K562 (cell line): ENCODE results near the gene PARP9. TPM values are rescaled to one million over a fixed set of nuclear protein-coding genes. Genes with fewer than 3 reads are reported as not detected.

ENCODE experiments used
- ATAC-seq: fragments of 200-7000 bp; cut with Tn5 transposase; 3 replicates; pipeline ENCODE4 v1.9.1; 2020; ENCODE audit warnings: moderate library complexity
- BruUV-seq: library from RNA; stranded (reverse); fragments of 400-500 nt; replicated peaks from 2 replicates; lab custom pipeline; 2021; lab: Mats Ljungman, UMichigan
- CTCF ChIA-PET: fragments of 300-600 bp; formaldehyde crosslinking; extraction: SDS; loops from one replicate; lab custom pipeline; 2021; ENCODE audit warnings: low intra/inter-chr PET ratio; lab: Yijun Ruan, JAX
- POLR2A ChIA-PET: fragments of 300-600, 350-650 bp; sonication (Branson Sonifier 250); formaldehyde crosslinking; extraction: SDS; loops from one replicate; lab custom pipeline; 2021; ENCODE audit warnings: antibody characterized with exemption, inconsistent platforms; lab: Yijun Ruan, JAX
- DNase-seq, 4 experiments: peaks; one replicate each; pipeline versions ENCODE4 v3.0.0 to v3.0.0-alpha.2; 2011 to 2018; ENCODE audit warnings: low spot score in 3 of 4, mixed read lengths in 3 of 4; ENCODE audit errors: extremely low read depth in 1 of 4
- FAIRE-seq: peaks from 2 replicates; lab custom pipeline; 2011; peaks lifted over from hg19 to GRCh38; lab: Jason Lieb, UNC
- H2AFZ ChIP-seq: 2 replicates; pipeline ENCODE4 v1.6.0; 2011; ENCODE audit warnings: low read depth, low read length, control low read depth, inconsistent platforms
- H3K27ac ChIP-seq: fragments of 200-600 bp; 3 replicates; pipeline ENCODE4 v1.8.0; 2011; ENCODE audit warnings: low read depth, mild to moderate bottlenecking, control low read depth, inconsistent platforms, low read length, moderate library complexity, mixed read lengths; ENCODE audit errors: extremely low read depth
- H3K27me3 ChIP-seq, 2 experiments: fragments of 300-600 bp in 1 of 2; 2 replicates in 1 of 2; 3 replicates in 1 of 2; pipeline versions ENCODE4 v1.6.0 to v1.8.0; 2011; ENCODE audit warnings: inconsistent platforms in 2 of 2, low read length in 2 of 2, mild to moderate bottlenecking in 1 of 2, mixed read lengths in 1 of 2, moderate library complexity in 1 of 2; ENCODE audit not compliant: control insufficient read depth in 2 of 2, insufficient read depth in 2 of 2
- H3K36me3 ChIP-seq: fragments of 300-600 bp; 3 replicates; pipeline ENCODE4 v1.8.0; 2011; ENCODE audit warnings: mild to moderate bottlenecking, low read length, inconsistent platforms; ENCODE audit not compliant: control insufficient read depth, insufficient read depth
- H3K4me1 ChIP-seq, 2 experiments: fragments of 200-600 bp in 1 of 2; replicated peaks in 1 of 2; 2 replicates in 1 of 2; 3 replicates in 1 of 2; pipeline versions ENCODE4 v1.5.1 to v1.8.0; 2011; ENCODE audit warnings: inconsistent platforms in 2 of 2, low read length in 2 of 2, mild to moderate bottlenecking in 1 of 2, mixed read lengths in 1 of 2, moderate library complexity in 1 of 2; ENCODE audit not compliant: control insufficient read depth in 2 of 2, insufficient read depth in 2 of 2
- H3K4me2 ChIP-seq: 2 replicates; pipeline ENCODE4 v1.6.1; 2011; ENCODE audit warnings: low read length, control low read depth, inconsistent platforms, mixed read lengths; ENCODE audit not compliant: insufficient read depth
- H3K4me3 ChIP-seq: fragments of 200-600 bp; sonication (generic), shearing (Covaris generic); 2 replicates; pipeline ENCODE4 v1.5.1; 2016; ENCODE audit warnings: control low read depth, inconsistent platforms
- H3K79me2 ChIP-seq: fragments of 200-600 bp; 3 replicates; pipeline ENCODE4 v1.8.0; 2011; ENCODE audit warnings: low read length, inconsistent platforms; ENCODE audit not compliant: control insufficient read depth, insufficient read depth
- H3K9ac ChIP-seq, 2 experiments: 2 replicates each; pipeline versions ENCODE4 v1.6.0 to v1.6.1; 2011; ENCODE audit warnings: low read depth in 2 of 2, low read length in 2 of 2, control low read depth in 1 of 2, inconsistent platforms in 1 of 2, mild to moderate bottlenecking in 1 of 2, mixed read lengths in 1 of 2; ENCODE audit not compliant: insufficient read depth in 1 of 2
- H3K9me1 ChIP-seq: one replicate; pipeline ENCODE4 v1.6.0; 2011; ENCODE audit warnings: inconsistent platforms, mild to moderate bottlenecking, low read length, moderate library complexity; ENCODE audit not compliant: control insufficient read depth, insufficient read depth
- H3K9me3 ChIP-seq: replicated peaks from 2 replicates; pipeline ENCODE4 v1.5.1; 2011; ENCODE audit warnings: low read depth, low read length, inconsistent platforms; ENCODE audit not compliant: control insufficient read depth, insufficient read depth
- H4K20me1 ChIP-seq: replicated peaks from 2 replicates; pipeline ENCODE4 v1.6.1; 2011; ENCODE audit warnings: low read length, inconsistent platforms, mixed read lengths; ENCODE audit not compliant: control insufficient read depth, insufficient read depth
- ARHGAP35 ChIP-seq: fragments of 450-650 bp; IDR thresholded peaks from 2 replicates; pipeline ENCODE4 v1.6.1; 2018; ENCODE audit not compliant: partially characterized antibody
- BHLHE40 ChIP-seq: IDR thresholded peaks from 2 replicates; pipeline ENCODE4 v1.6.1; 2011; ENCODE audit warnings: low read length, improper control_type of control experiment
- HDAC2 ChIP-seq: fragments of 450-650 bp; IDR thresholded peaks from 2 replicates; pipeline ENCODE4 v1.6.1; 2016; ENCODE audit warnings: mild to moderate bottlenecking
- SAP30 ChIP-seq: fragments of 200-600 bp; sonication (generic); IDR thresholded peaks from 2 replicates; pipeline ENCODE4 v1.6.1; 2012; ENCODE audit warnings: borderline replicate concordance, low read depth, mild to moderate bottlenecking, moderate library complexity, low read length, control low read depth, inconsistent platforms; ENCODE audit not compliant: insufficient read depth, poor library complexity, severe bottlenecking
- SIN3B ChIP-seq: fragments of 450-650 bp; IDR thresholded peaks from 2 replicates; pipeline ENCODE4 v1.6.1; 2017; ENCODE audit warnings: low read depth, mild to moderate bottlenecking, moderate library complexity
- STAT5B ChIP-seq: fragments of 250-450 bp; sonication (Bioruptor Pico); IDR thresholded peaks from 2 replicates; pipeline ENCODE4 v1.8.0; 2021; ENCODE audit warnings: mild to moderate bottlenecking, inconsistent platforms
- TEAD2 ChIP-seq: fragments of 450-650 bp; IDR thresholded peaks from 2 replicates; pipeline ENCODE4 v1.6.1; 2016; ENCODE audit warnings: missing genetic modification characterization, control low read depth, missing compliant biosample characterization
- THRB ChIP-seq: fragments of 450-650 bp; formaldehyde crosslinking; conservative IDR thresholded peaks from 2 replicates; pipeline ENCODE4 v1.4.0; 2022; ENCODE audit warnings: mild to moderate bottlenecking, missing genetic modification characterization
- ZBTB2 ChIP-seq: fragments of 450-650 bp; IDR thresholded peaks from 2 replicates; pipeline ENCODE4 v1.6.1; 2016; ENCODE audit warnings: antibody characterized with exemption
- ZFP30 ChIP-seq: fragments of 250-450 bp; sonication (Bioruptor Pico); IDR thresholded peaks from 2 replicates; pipeline ENCODE4 v1.8.0; 2022; ENCODE audit warnings: moderate library complexity, mild to moderate bottlenecking, inconsistent platforms, borderline replicate concordance
- ZNF217 ChIP-seq: sonication (generic); formaldehyde crosslinking; IDR thresholded peaks from 2 replicates; pipeline ENCODE4 v1.8.0; 2022; ENCODE audit warnings: mild to moderate bottlenecking, missing genetic modification reagents
- ZNF3 ChIP-seq: fragments of 250-450 bp; sonication (Bioruptor Pico); IDR thresholded peaks from 2 replicates; pipeline ENCODE4 v1.5.0; 2021; ENCODE audit warnings: mild to moderate bottlenecking, moderate library complexity
- ZNF511 ChIP-seq: sonication (generic); formaldehyde crosslinking; IDR thresholded peaks from 2 replicates; pipeline ENCODE4 v1.8.0; 2022; ENCODE audit warnings: mild to moderate bottlenecking, missing genetic modification reagents
- ZNF609 ChIP-seq: sonication (generic); formaldehyde crosslinking; IDR thresholded peaks from 2 replicates; pipeline ENCODE4 v1.8.1; 2023; ENCODE audit warnings: missing genetic modification reagents, mild to moderate bottlenecking, borderline replicate concordance
- WGBS: fragments of 100-300 bp; shearing (Covaris generic); methylation state at CpG from one replicate; pipeline ENCODE4 v1.1.6; 2016; ENCODE audit warnings: low coverage, mixed read lengths; ENCODE audit not compliant: insufficient coverage; ENCODE audit errors: missing lambda C conversion rate; 5-methylcytosine and 5-hydroxymethylcytosine counted together
- in situ Hi-C: fragments of 300-500 bp; cut with MboI; formaldehyde crosslinking; loops from 4 replicates; pipeline ENCODE4 v1.15.0; 2018; ENCODE audit warnings: inconsistent platforms, mixed read lengths
- intact Hi-C: fragments of 100-400 bp; cut with micrococcal nuclease; formaldehyde crosslinking; loops from 2 replicates; pipeline ENCODE4 v1.14.2; 2022
- polyA plus RNA-seq, 8 experiments: library from polyadenylated mRNA; depleted of rRNA in 4 of 8; stranded (reverse) in 5 of 8; unstranded in 3 of 8; fragments of >200 nt; fragmentation: Nextera tagmentation in 2 of 8; fragmentation: Illumina TruSeq in 1 of 8; extraction: Ambion mirVana in 2 of 8; extraction: Trizol in 1 of 8; gene quantifications; 2 replicates each; pipeline versions ENCODE4 v1.2.1 to v1.2.3, GENCODE V29; 2011 to 2014; ENCODE audit warnings: inconsistent platforms in 1 of 8, missing spikeins in 1 of 8
- total RNA-seq, 7 experiments: library from RNA; depleted of rRNA in 6 of 7; stranded (reverse); fragments of >200 nt in 6 of 7; fragmentation: Illumina TruSeq in 2 of 7; extraction: Trizol in 2 of 7; gene quantifications; 2 replicates each; pipeline versions ENCODE4 v1.2.1 to v1.2.3, GENCODE V29; 2011 to 2021; ENCODE audit warnings: low replicate concordance in 1 of 7

PARP9 gene
- total and polyA plus RNA-seq, 9 of the 15 experiments (the other 6 are each of a cell fraction or from before 2014, with no cell fraction given), result 2.1 to 4.8 (median 3.4) TPM

GRCh38 chr3:122533480-122533879, 30.6 kb downstream of the PARP9 start (continued):
- no peak for TF ChIP-seq ZNF217 (CRISPR knock-in tag)
- TF ChIP-seq BHLHE40, result no peak

GRCh38 chr3:122530164-122530563, 33.9 kb downstream of the PARP9 start:
- CTCF ChIA-PET, result no interaction called here
- POLR2A ChIA-PET, result interaction anchor here (0.6 kb wide), 1 partner anchor 20 kb away, joined by 3 read pairs; no protein-coding TSS in a partner anchor
- no peaks in the 10 kb centered on the region for H3K9me3 ChIP-seq
- no peak overlapping the region for H3K4me3 ChIP-seq
- no peaks in the 10 kb centered on the region for H3K27me3 ChIP-seq
- no peak overlapping the region for H3K27ac ChIP-seq
- H3K4me1 ChIP-seq, result no peaks in the 10 kb centered on the region
- in situ Hi-C loops (no loop called here), intact Hi-C loops (no loop called here)
- H2AFZ ChIP-seq, result no peak overlapping the region
- H3K4me2 ChIP-seq, result no peak overlapping the region
- 8% methylated on average over 2 of the region's 2 CpGs for WGBS
- 0 out of 3 replicates have a peak, but pooled peaks cover 2% of the 10 kb centered on the region for H3K36me3 ChIP-seq
- BruUV-seq, result no TSS peak
- no peaks in the 10 kb centered on the region for H3K9me1 ChIP-seq
- H4K20me1 ChIP-seq, result no peaks in the 10 kb centered on the region
- no peak overlapping the region for H3K9ac ChIP-seq
- H3K79me2 ChIP-seq, result no peaks in the 10 kb centered on the region
- FAIRE-seq (no peak), DNase-seq (no peak), ATAC-seq (no peak)
- no peak for TF ChIP-seq SAP30
- TF ChIP-seq STAT5B (CRISPR knock-in tag), result no peak
- no peak for TF ChIP-seq ZFP30 (CRISPR knock-in tag)
- TF ChIP-seq HDAC2, result no peak
- TF ChIP-seq SIN3B, result no peak
- no peak for TF ChIP-seq ZNF511 (CRISPR knock-in tag)
- no peak for TF ChIP-seq ARHGAP35
- TF ChIP-seq ZBTB2, result no peak
- TF ChIP-seq ZNF609, result no peak
- TF ChIP-seq TEAD2 (tag), result no peak
- no peak for TF ChIP-seq THRB (CRISPR knock-in tag)
- no peak for TF ChIP-seq ZNF3
